HL-60 (cell line): ENCODE measurements around the gene RAB11FIP3.

Source experiments
- GABPA ChIP-seq: IDR thresholded peaks from 2 replicates; pipeline ENCODE4 v1.6.1; 2012; ENCODE audit warnings: low read depth
- POLR2AphosphoS5 ChIP-seq: IDR thresholded peaks from 2 replicates; pipeline ENCODE4 v1.6.1; 2012; ENCODE audit warnings: low read depth
- TF ChIP-seq, protein P1 (sequence below): IDR thresholded peaks from one replicate; pipeline ENCODE4 v1.5.1; 2011; ENCODE audit warnings: low read length, control low read depth, inconsistent platforms; ENCODE audit not compliant: insufficient read depth
- TF ChIP-seq, protein P2 (sequence below): IDR thresholded peaks from 2 replicates; pipeline ENCODE4 v1.6.1; 2012; ENCODE audit warnings: low read depth; ENCODE audit not compliant: insufficient replicate concordance

DNA sequence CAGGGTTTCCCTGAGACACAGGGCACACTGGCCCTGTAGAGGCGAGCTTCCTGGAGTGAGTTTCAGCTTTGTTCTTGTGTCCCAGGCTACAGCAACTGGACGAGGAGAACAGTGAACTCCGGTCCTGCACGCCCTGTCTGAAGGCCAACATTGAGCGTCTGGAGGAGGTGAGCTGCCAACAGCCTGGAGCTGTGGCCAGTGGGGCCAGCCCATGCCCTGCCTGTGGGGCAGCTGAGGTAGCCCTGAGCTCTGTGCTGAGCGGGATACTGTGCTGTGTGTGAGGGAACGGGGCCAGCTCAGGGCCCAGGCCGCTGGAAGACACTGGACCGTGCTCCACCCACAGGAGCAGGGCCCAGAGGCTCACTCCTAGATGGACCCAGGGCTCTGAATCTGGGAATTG, 93.4 kb downstream of the RAB11FIP3 start:
- TF ChIP-seq, protein P1, sequence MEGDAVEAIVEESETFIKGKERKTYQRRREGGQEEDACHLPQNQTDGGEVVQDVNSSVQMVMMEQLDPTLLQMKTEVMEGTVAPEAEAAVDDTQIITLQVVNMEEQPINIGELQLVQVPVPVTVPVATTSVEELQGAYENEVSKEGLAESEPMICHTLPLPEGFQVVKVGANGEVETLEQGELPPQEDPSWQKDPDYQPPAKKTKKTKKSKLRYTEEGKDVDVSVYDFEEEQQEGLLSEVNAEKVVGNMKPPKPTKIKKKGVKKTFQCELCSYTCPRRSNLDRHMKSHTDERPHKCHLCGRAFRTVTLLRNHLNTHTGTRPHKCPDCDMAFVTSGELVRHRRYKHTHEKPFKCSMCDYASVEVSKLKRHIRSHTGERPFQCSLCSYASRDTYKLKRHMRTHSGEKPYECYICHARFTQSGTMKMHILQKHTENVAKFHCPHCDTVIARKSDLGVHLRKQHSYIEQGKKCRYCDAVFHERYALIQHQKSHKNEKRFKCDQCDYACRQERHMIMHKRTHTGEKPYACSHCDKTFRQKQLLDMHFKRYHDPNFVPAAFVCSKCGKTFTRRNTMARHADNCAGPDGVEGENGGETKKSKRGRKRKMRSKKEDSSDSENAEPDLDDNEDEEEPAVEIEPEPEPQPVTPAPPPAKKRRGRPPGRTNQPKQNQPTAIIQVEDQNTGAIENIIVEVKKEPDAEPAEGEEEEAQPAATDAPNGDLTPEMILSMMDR: no peak
- TF ChIP-seq POLR2AphosphoS5 (no peak), GABPA (no peak)
- TF ChIP-seq, protein P2, sequence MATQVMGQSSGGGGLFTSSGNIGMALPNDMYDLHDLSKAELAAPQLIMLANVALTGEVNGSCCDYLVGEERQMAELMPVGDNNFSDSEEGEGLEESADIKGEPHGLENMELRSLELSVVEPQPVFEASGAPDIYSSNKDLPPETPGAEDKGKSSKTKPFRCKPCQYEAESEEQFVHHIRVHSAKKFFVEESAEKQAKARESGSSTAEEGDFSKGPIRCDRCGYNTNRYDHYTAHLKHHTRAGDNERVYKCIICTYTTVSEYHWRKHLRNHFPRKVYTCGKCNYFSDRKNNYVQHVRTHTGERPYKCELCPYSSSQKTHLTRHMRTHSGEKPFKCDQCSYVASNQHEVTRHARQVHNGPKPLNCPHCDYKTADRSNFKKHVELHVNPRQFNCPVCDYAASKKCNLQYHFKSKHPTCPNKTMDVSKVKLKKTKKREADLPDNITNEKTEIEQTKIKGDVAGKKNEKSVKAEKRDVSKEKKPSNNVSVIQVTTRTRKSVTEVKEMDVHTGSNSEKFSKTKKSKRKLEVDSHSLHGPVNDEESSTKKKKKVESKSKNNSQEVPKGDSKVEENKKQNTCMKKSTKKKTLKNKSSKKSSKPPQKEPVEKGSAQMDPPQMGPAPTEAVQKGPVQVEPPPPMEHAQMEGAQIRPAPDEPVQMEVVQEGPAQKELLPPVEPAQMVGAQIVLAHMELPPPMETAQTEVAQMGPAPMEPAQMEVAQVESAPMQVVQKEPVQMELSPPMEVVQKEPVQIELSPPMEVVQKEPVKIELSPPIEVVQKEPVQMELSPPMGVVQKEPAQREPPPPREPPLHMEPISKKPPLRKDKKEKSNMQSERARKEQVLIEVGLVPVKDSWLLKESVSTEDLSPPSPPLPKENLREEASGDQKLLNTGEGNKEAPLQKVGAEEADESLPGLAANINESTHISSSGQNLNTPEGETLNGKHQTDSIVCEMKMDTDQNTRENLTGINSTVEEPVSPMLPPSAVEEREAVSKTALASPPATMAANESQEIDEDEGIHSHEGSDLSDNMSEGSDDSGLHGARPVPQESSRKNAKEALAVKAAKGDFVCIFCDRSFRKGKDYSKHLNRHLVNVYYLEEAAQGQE: no peak
